H9 (cell line): Measurements from ENCODE around the gene OR14I1. TPM values are rescaled to one million over a fixed set of nuclear protein-coding genes. Genes with fewer than 3 reads are reported as not detected.

Source experiments
- DNase-seq: peaks from one replicate; pipeline ENCODE4 v3.0.0-alpha.2; 2017
- H2AFZ ChIP-seq: one replicate; pipeline ENCODE4 v1.6.1; 2013; ENCODE audit warnings: mild to moderate bottlenecking, low read length, control low read depth, moderate library complexity
- H2AK5ac ChIP-seq: 2 replicates; pipeline ENCODE4 v1.6.1; 2013; ENCODE audit warnings: low read length, control low read depth, mixed read lengths; ENCODE audit not compliant: insufficient read length
- H2BK120ac ChIP-seq: one replicate; pipeline ENCODE4 v1.6.1; 2013; ENCODE audit warnings: low read depth, mild to moderate bottlenecking, low read length, control low read depth, inconsistent platforms; ENCODE audit not compliant: poor library complexity, severe bottlenecking
- H2BK12ac ChIP-seq: 2 replicates; pipeline ENCODE4 v1.6.1; 2013; ENCODE audit warnings: low read length, control low read depth, mixed read lengths, low read depth; ENCODE audit not compliant: insufficient read length
- H2BK15ac ChIP-seq: 2 replicates; pipeline ENCODE4 v1.6.1; 2013; ENCODE audit warnings: low read depth, low read length, control low read depth
- H2BK20ac ChIP-seq: one replicate; pipeline ENCODE4 v1.6.1; 2013; ENCODE audit warnings: low read depth, mild to moderate bottlenecking, low read length, control low read depth, inconsistent platforms; ENCODE audit not compliant: poor library complexity, severe bottlenecking
- H2BK5ac ChIP-seq: 2 replicates; pipeline ENCODE4 v1.6.1; 2013; ENCODE audit warnings: low read length, control low read depth, mixed read lengths; ENCODE audit not compliant: insufficient read length
- H3K14ac ChIP-seq: 2 replicates; pipeline ENCODE4 v1.6.1; 2013; ENCODE audit warnings: low read length, control low read depth; ENCODE audit not compliant: insufficient read depth
- H3K18ac ChIP-seq: 2 replicates; pipeline ENCODE4 v1.6.1; 2013; ENCODE audit warnings: low read depth, mild to moderate bottlenecking, mixed read lengths, low read length, control low read depth; ENCODE audit not compliant: insufficient read length
- H3K23ac ChIP-seq: 2 replicates; pipeline ENCODE4 v1.6.1; 2013; ENCODE audit warnings: low read length, control low read depth, mixed read lengths, low read depth; ENCODE audit not compliant: insufficient read length
- H3K23me2 ChIP-seq: 2 replicates; pipeline ENCODE4 v1.6.1; 2013; ENCODE audit warnings: low read depth, mild to moderate bottlenecking, mixed read lengths, low read length, control low read depth; ENCODE audit not compliant: insufficient read length, poor library complexity, severe bottlenecking
- H3K27ac ChIP-seq: 2 replicates; pipeline ENCODE4 v1.5.1; 2013; ENCODE audit warnings: low read length, control low read depth, mixed read lengths, low read depth; ENCODE audit not compliant: insufficient read length
- H3K27me3 ChIP-seq: 2 replicates; pipeline ENCODE4 v1.6.1; 2013; ENCODE audit warnings: low read length, control low read depth, inconsistent platforms; ENCODE audit not compliant: insufficient read depth
- H3K4ac ChIP-seq: 2 replicates; pipeline ENCODE4 v1.6.1; 2013; ENCODE audit warnings: low read depth, mild to moderate bottlenecking, control low read depth, inconsistent platforms, low read length, moderate library complexity
- H3K4me1 ChIP-seq: 2 replicates; pipeline ENCODE4 v1.6.1; 2013; ENCODE audit warnings: low read length, control low read depth, inconsistent platforms; ENCODE audit not compliant: insufficient read depth
- H3K4me2 ChIP-seq: 2 replicates; pipeline ENCODE4 v1.6.1; 2013; ENCODE audit warnings: low read length, control low read depth, mixed read lengths; ENCODE audit not compliant: insufficient read length, insufficient read depth
- H3K56ac ChIP-seq: 2 replicates; pipeline ENCODE4 v1.6.1; 2013; ENCODE audit warnings: low read depth, mild to moderate bottlenecking, mixed read lengths, low read length, control low read depth; ENCODE audit not compliant: insufficient read length
- H3K79me1 ChIP-seq: 2 replicates; pipeline ENCODE4 v1.6.1; 2013; ENCODE audit warnings: low read depth, mild to moderate bottlenecking, moderate library complexity, low read length, control low read depth, inconsistent platforms; ENCODE audit not compliant: insufficient read depth, poor library complexity, severe bottlenecking
- H3K79me2 ChIP-seq: 2 replicates; pipeline ENCODE4 v1.6.1; 2013; ENCODE audit warnings: low read length, control low read depth, inconsistent platforms; ENCODE audit not compliant: insufficient read depth
- H3K9ac ChIP-seq: 2 replicates; pipeline ENCODE4 v1.6.1; 2013; ENCODE audit warnings: low read length, control low read depth, mixed read lengths; ENCODE audit not compliant: insufficient read length; ENCODE audit errors: extremely low read depth
- H3K9me3 ChIP-seq: one replicate; pipeline ENCODE4 v1.6.1; 2013; ENCODE audit warnings: low read depth, low read length, inconsistent platforms; ENCODE audit not compliant: control insufficient read depth
- H3T11ph ChIP-seq: one replicate; pipeline ENCODE4 v1.6.1; 2013; ENCODE audit warnings: mild to moderate bottlenecking, low read length, control low read depth, inconsistent platforms
- H4K20me1 ChIP-seq: one replicate; pipeline ENCODE4 v1.6.1; 2013; ENCODE audit not compliant: control insufficient read depth, insufficient read length, insufficient read depth
- H4K5ac ChIP-seq: 2 replicates; pipeline ENCODE4 v1.6.1; 2013; ENCODE audit warnings: low read depth, mild to moderate bottlenecking, mixed read lengths, low read length, control low read depth; ENCODE audit not compliant: insufficient read length
- H4K8ac ChIP-seq: replicated peaks from 2 replicates; pipeline ENCODE4 v1.6.1; 2013; ENCODE audit warnings: low read length, control low read depth, mixed read lengths, low read depth; ENCODE audit not compliant: insufficient read length
- H4K91ac ChIP-seq: 2 replicates; pipeline ENCODE4 v1.6.1; 2013; ENCODE audit warnings: low read depth, mild to moderate bottlenecking, moderate library complexity, mixed read lengths, low read length, control low read depth; ENCODE audit not compliant: insufficient read length
- H3K27ac Mint-ChIP-seq, 3 experiments: 2 replicates in 2 of 3; 3 replicates in 1 of 3; pipeline ENCODE4 v1.8.0; 2020 to 2021; ENCODE audit warnings: mixed read lengths in 3 of 3, mild to moderate bottlenecking in 1 of 3, moderate library complexity in 1 of 3
- H3K27me3 Mint-ChIP-seq: 2 replicates; pipeline ENCODE4 v1.8.0; 2021; ENCODE audit warnings: low read depth, mild to moderate bottlenecking, moderate library complexity, mixed read lengths
- H3K36me3 Mint-ChIP-seq, 3 experiments: 2 replicates in 2 of 3; 3 replicates in 1 of 3; pipeline ENCODE4 v1.8.0; 2020 to 2021; ENCODE audit warnings: low read depth in 3 of 3, mixed read lengths in 3 of 3; ENCODE audit not compliant: insufficient read depth in 1 of 3
- H3K4me1 Mint-ChIP-seq, 2 experiments: 2 replicates each; pipeline ENCODE4 v1.8.0; 2020; ENCODE audit warnings: mixed read lengths in 2 of 2
- H3K4me3 Mint-ChIP-seq, 2 experiments: 2 replicates in 1 of 2; 3 replicates in 1 of 2; pipeline ENCODE4 v1.8.0; 2020 to 2021; ENCODE audit warnings: mild to moderate bottlenecking in 2 of 2, mixed read lengths in 2 of 2, moderate library complexity in 1 of 2
- H3K9me3 Mint-ChIP-seq, 2 experiments: 2 replicates in 1 of 2; 3 replicates in 1 of 2; pipeline ENCODE4 v1.8.0; 2020; ENCODE audit warnings: mild to moderate bottlenecking in 2 of 2, mixed read lengths in 2 of 2, moderate library complexity in 1 of 2
- WGBS: extraction: QIAGEN DNeasy Blood & Tissue Kit; methylation state at CpG from one replicate; pipeline ENCODE4 v1.1.7; 2013; ENCODE audit warnings: missing lambda C conversion rate, low lambda C conversion rate, mixed read lengths; ENCODE audit not compliant: insufficient read length; ENCODE audit errors: extremely low coverage; 5-methylcytosine and 5-hydroxymethylcytosine counted together
- total RNA-seq: library from RNA; stranded (reverse); gene quantifications from 2 replicates; pipeline ENCODE4 v1.2.1, GENCODE V29; 2021
- TF ChIP-seq, protein P1 (sequence below): fragments of 200-600 bp; sonication (generic); conservative IDR thresholded peaks from 3 replicates; pipeline ENCODE4 v1.8.0; 2021; ENCODE audit warnings: antibody characterized with exemption, mild to moderate bottlenecking

Gene OR14I1
- total RNA-seq, 1 experiment from 2014 or later, result not detected

DNA sequence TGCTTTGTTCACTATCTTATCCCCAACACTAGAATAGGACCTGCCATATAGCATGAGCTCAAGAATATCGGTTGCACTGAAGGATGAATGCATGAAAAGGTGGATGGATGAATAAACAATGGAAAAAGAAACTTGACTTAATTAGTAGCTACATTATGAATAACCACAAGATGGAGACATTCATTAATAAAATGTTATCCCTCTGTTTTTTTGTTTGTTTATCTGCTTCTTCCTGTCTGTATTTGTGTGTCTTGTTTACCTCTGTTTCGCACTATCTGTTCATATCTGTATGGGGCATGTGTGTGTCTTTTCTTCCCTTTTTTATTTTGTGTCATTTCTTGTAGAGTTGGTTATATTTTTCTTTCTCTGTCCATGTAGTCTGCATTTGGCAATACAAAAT is 1.1 kb upstream of the OR14I1 start:
- Histone ChIP-seq H2BK5ac (no peak overlapping the region), H3K23me2 (no peaks in the 10 kb centered on the region), H2BK12ac (no peak overlapping the region), H3K79me2 (no peaks in the 10 kb centered on the region), H3K23ac (no peak overlapping the region), H4K91ac (no peak overlapping the region), H2BK20ac (no peak overlapping the region), H2BK120ac (no peak overlapping the region), H4K20me1 (no peaks in the 10 kb centered on the region), H3K18ac (no peak overlapping the region), H2BK15ac (no peak overlapping the region), H3K4me1 (no peaks in the 10 kb centered on the region), H3K4ac (no peak overlapping the region), H3K79me1 (no peaks in the 10 kb centered on the region), H3K4me2 (no peak overlapping the region), H3K56ac (no peak overlapping the region), H3T11ph (no peak overlapping the region), H3K9me3 (peaks cover 82% of the 10 kb centered on the region), H4K5ac (no peak overlapping the region), H3K14ac (no peak overlapping the region), H4K8ac (no peak overlapping the region), H3K9ac (no peak overlapping the region), H3K27me3 (no peaks in the 10 kb centered on the region), H2AFZ (no peak overlapping the region), H2AK5ac (no peak overlapping the region), H3K27ac (no peak overlapping the region)
- no peaks in the 10 kb centered on the region for H3K4me1 Mint-ChIP-seq
- H3K27me3 Mint-ChIP-seq, result no peaks in the 10 kb centered on the region
- peaks cover 16 to 19% of the 10 kb centered on the region in 2 experiments for H3K9me3 Mint-ChIP-seq
- H3K4me3 Mint-ChIP-seq, result no peak overlapping the region
- no peak overlapping the region for H3K27ac Mint-ChIP-seq
- TF ChIP-seq, protein P1, sequence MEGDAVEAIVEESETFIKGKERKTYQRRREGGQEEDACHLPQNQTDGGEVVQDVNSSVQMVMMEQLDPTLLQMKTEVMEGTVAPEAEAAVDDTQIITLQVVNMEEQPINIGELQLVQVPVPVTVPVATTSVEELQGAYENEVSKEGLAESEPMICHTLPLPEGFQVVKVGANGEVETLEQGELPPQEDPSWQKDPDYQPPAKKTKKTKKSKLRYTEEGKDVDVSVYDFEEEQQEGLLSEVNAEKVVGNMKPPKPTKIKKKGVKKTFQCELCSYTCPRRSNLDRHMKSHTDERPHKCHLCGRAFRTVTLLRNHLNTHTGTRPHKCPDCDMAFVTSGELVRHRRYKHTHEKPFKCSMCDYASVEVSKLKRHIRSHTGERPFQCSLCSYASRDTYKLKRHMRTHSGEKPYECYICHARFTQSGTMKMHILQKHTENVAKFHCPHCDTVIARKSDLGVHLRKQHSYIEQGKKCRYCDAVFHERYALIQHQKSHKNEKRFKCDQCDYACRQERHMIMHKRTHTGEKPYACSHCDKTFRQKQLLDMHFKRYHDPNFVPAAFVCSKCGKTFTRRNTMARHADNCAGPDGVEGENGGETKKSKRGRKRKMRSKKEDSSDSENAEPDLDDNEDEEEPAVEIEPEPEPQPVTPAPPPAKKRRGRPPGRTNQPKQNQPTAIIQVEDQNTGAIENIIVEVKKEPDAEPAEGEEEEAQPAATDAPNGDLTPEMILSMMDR, result no peak
- no CpG with 5 or more reads among the region's 2 CpGs for WGBS
- peaks cover 0 to 22% (median 7%) of the 10 kb centered on the region in 3 experiments; a peak in 6 of 7 replicates for H3K36me3 Mint-ChIP-seq
- no peak for DNase-seq
